GM20000 (cell line): ENCODE results near the gene PARD6B.

Source experiments
- DNase-seq: peaks from one replicate; pipeline ENCODE4 v3.0.0; 2012; ENCODE audit warnings: low spot score
- CTCF ChIP-seq: IDR thresholded peaks from 2 replicates; pipeline ENCODE4 v1.5.1; 2012; ENCODE audit warnings: mild to moderate bottlenecking, control low read depth; ENCODE audit errors: extremely low read depth, missing control alignments

The PARD6B gene

GRCh38 chr20:50733644-50734349, 2.4 kb downstream of the PARD6B start:
- TF ChIP-seq CTCF: no peak
- DNase-seq: no peak

GRCh38 chr20:50734730-50735679, 3.6 kb downstream of the PARD6B start:
- DNase-seq: no peak
- TF ChIP-seq CTCF: no peak

- no peak for TF ChIP-seq CTCF
- no peak for DNase-seq
Measured at GRCh38 chr20:50735813-50736212, 4.4 kb downstream of the PARD6B start.

GRCh38 chr20:50737352-50737751, 6.0 kb downstream of the PARD6B start:
- DNase-seq: no peak
- no peak for TF ChIP-seq CTCF

GRCh38 chr20:50743087-50743486, 11.7 kb downstream of the PARD6B start:
- TF ChIP-seq CTCF: no peak
- no peak for DNase-seq

GRCh38 chr20:50744143-50744792, 12.9 kb downstream of the PARD6B start:
- DNase-seq: no peak
- TF ChIP-seq CTCF: no peak
